A549 (cell line): Measurements from ENCODE around the gene PKHD1.

Experiments used
- CEBPB ChIP-seq, 2 experiments: fragments of >200 bp in 1 of 2; sonication (Bioruptor Twin) in 1 of 2; formaldehyde crosslinking in 1 of 2; IDR thresholded peaks; 2 replicates each; pipeline ENCODE4 v1.6.1; 2012 to 2016
- CHD2 ChIP-seq: fragments of 150-350 bp; IDR thresholded peaks from 2 replicates; pipeline ENCODE4 v1.6.1; 2014; ENCODE audit warnings: low read length; ENCODE audit not compliant: partially characterized antibody
- CTCF ChIP-seq: fragments of >200 bp; sonication (Bioruptor Twin); formaldehyde crosslinking; IDR thresholded peaks from 3 replicates; pipeline ENCODE4 v1.5.1; 2016
- EP300 ChIP-seq, 2 experiments: fragments of >200 bp; sonication (Bioruptor Twin); formaldehyde crosslinking; IDR thresholded peaks; 2 replicates in 1 of 2; 3 replicates in 1 of 2; pipeline ENCODE4 v1.6.1; 2016 to 2017
- HEYL ChIP-seq: fragments of 250-450 bp; sonication (Bioruptor Pico); IDR thresholded peaks from 2 replicates; pipeline ENCODE4 v1.8.0; 2021; ENCODE audit warnings: mild to moderate bottlenecking, moderate library complexity
- KDM1A ChIP-seq: fragments of 200-600 bp; sonication (generic); IDR thresholded peaks from 2 replicates; pipeline ENCODE4 v1.6.1; 2016; ENCODE audit warnings: low read depth, mild to moderate bottlenecking
- MAX ChIP-seq: IDR thresholded peaks from 2 replicates; pipeline ENCODE4 v1.6.1; 2012
- MYC ChIP-seq: IDR thresholded peaks from 2 replicates; pipeline ENCODE4 v1.6.1; 2012; ENCODE audit warnings: mild to moderate bottlenecking, inconsistent platforms, low read length, improper control_type of control experiment, borderline replicate concordance
- NFE2L2 ChIP-seq: fragments of 150-350 bp; conservative IDR thresholded peaks from 2 replicates; pipeline ENCODE4 v1.6.1; 2014; ENCODE audit warnings: low read length
- POLR2A ChIP-seq: IDR thresholded peaks from 2 replicates; pipeline ENCODE4 v1.6.1; 2012; ENCODE audit warnings: mild to moderate bottlenecking, low read length
- RCOR1 ChIP-seq: fragments of 150-350 bp; IDR thresholded peaks from 2 replicates; pipeline ENCODE4 v1.6.1; 2014; ENCODE audit warnings: antibody characterized with exemption, low read length, low read depth
- RNF2 ChIP-seq: fragments of 200-600 bp; sonication (generic); IDR thresholded peaks from 2 replicates; pipeline ENCODE4 v1.6.1; 2016; ENCODE audit warnings: low read depth, mild to moderate bottlenecking, antibody characterized with exemption, moderate library complexity, borderline replicate concordance
- SREBF2 ChIP-seq: fragments of 450-650 bp; IDR thresholded peaks from 2 replicates; pipeline ENCODE4 v1.6.1; 2014; ENCODE audit warnings: mild to moderate bottlenecking, moderate library complexity
- USF2 ChIP-seq: fragments of 450-650 bp; IDR thresholded peaks from 2 replicates; pipeline ENCODE4 v1.6.1; 2014; ENCODE audit warnings: antibody characterized with exemption

- no peak for TF ChIP-seq CTCF
- TF ChIP-seq POLR2A: no peak
- TF ChIP-seq CHD2: no peak
- no peak for TF ChIP-seq USF2
- no peak for TF ChIP-seq NFE2L2
- no peak for TF ChIP-seq HEYL (CRISPR knock-in tag)
- TF ChIP-seq KDM1A: no peak
- no peak for TF ChIP-seq MYC
- no peak for TF ChIP-seq RCOR1
- TF ChIP-seq SREBF2: no peak
- TF ChIP-seq RNF2: no peak
- TF ChIP-seq CEBPB (IDR thresholded peaks at IDR 0.05): no peak
- TF ChIP-seq MAX: no peak
- no peak for TF ChIP-seq EP300 (IDR thresholded peaks at IDR 0.05)
Observed at GRCh38 chr6:51926125-51926524, 161.3 kb downstream of the PKHD1 start.
